AG04450 (cell line): ENCODE data around the gene GPR61. TPM values are rescaled to one million over a fixed set of nuclear protein-coding genes. Genes with fewer than 3 reads are reported as not detected.

Experiments used
- CTCF ChIA-PET: fragments of 300-600, 350-600 bp; formaldehyde crosslinking; extraction: SDS; loops from one replicate; lab custom pipeline; 2022; ENCODE audit warnings: antibody characterized with exemption, inconsistent platforms; lab: Charles Lee
- POLR2A ChIA-PET: fragments of 350-600 bp; formaldehyde crosslinking; extraction: SDS; loops from one replicate; lab custom pipeline; 2021; ENCODE audit warnings: antibody characterized with exemption, inconsistent platforms; lab: Yijun Ruan, JAX
- DNase-seq: peaks from one replicate; pipeline ENCODE4 v3.0.0-alpha.2; 2011; ENCODE audit warnings: low read depth, low spot score
- H3K27ac ChIP-seq: one replicate; pipeline ENCODE4 v1.5.1; 2012; ENCODE audit warnings: low read depth, low read length, control low read depth
- H3K27me3 ChIP-seq: one replicate; pipeline ENCODE4 v1.6.0; 2012; ENCODE audit warnings: low read length; ENCODE audit not compliant: control insufficient read depth, insufficient read depth
- H3K4me3 ChIP-seq: 2 replicates; pipeline ENCODE4 v1.5.1; 2011; ENCODE audit warnings: mild to moderate bottlenecking, low read depth, low read length, control low read depth
- H3K9me3 ChIP-seq: 2 replicates; pipeline ENCODE4 v1.5.1; 2012; ENCODE audit warnings: low read length; ENCODE audit not compliant: control insufficient read depth, insufficient read depth
- polyA minus RNA-seq: library from RNA; depleted of rRNA, polyadenylated mRNA; stranded (reverse); fragments of >200 nt; gene quantifications from 2 replicates; pipeline ENCODE4 v1.2.3, GENCODE V29; 2011; rRNA and poly(A)+ RNA removed
- polyA plus RNA-seq: library from polyadenylated mRNA; depleted of rRNA; stranded (reverse); fragments of >200 nt; gene quantifications from 2 replicates; pipeline ENCODE4 v1.2.3, GENCODE V29; 2011; rRNA removed
- TF ChIP-seq, protein P1 (sequence below): IDR thresholded peaks from 2 replicates; pipeline ENCODE4 v1.5.1; 2011; ENCODE audit warnings: low read depth, low read length, control low read depth, inconsistent platforms

Gene GPR61
- polyA plus RNA-seq, result not detected in 2 replicates
- polyA minus RNA-seq, result not detected in 2 replicates

GRCh38 chr1:109539676-109540075 is at the start of gene GPR61:
Gene GPR61 (plus strand): TSS chr1:109539872. CDS start chr1:109543023, 3,151 bp downstream.
- ChIA-PET POLR2A (interaction anchor here (0.9 kb wide), 1 partner anchor 9 kb away, joined by 5 read pairs; the partner anchor contains the start of gene GNAI3), CTCF (interaction anchor here (2.4 to 17.0 kb wide), 2 partner anchors 39 to 235 kb away, joined by 11 to 1351 read pairs; partner anchors contain the start of genes AMIGO1, ATXN7L2 and CYB561D1)
- no peaks in the 10 kb centered on the region for H3K9me3 ChIP-seq
- no peak for DNase-seq
- no peak within 1 kb of the TSS for H3K27ac ChIP-seq
- H3K4me3 ChIP-seq, result no peak within 1 kb of the TSS
- TF ChIP-seq, protein P1, sequence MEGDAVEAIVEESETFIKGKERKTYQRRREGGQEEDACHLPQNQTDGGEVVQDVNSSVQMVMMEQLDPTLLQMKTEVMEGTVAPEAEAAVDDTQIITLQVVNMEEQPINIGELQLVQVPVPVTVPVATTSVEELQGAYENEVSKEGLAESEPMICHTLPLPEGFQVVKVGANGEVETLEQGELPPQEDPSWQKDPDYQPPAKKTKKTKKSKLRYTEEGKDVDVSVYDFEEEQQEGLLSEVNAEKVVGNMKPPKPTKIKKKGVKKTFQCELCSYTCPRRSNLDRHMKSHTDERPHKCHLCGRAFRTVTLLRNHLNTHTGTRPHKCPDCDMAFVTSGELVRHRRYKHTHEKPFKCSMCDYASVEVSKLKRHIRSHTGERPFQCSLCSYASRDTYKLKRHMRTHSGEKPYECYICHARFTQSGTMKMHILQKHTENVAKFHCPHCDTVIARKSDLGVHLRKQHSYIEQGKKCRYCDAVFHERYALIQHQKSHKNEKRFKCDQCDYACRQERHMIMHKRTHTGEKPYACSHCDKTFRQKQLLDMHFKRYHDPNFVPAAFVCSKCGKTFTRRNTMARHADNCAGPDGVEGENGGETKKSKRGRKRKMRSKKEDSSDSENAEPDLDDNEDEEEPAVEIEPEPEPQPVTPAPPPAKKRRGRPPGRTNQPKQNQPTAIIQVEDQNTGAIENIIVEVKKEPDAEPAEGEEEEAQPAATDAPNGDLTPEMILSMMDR, result no peak
- H3K27me3 ChIP-seq, result peaks cover 15% of the 10 kb centered on the region

GRCh38 chr1:109490029-109490933 is 49.4 kb upstream of the GPR61 start:
- DNase-seq, result no peak
- ChIA-PET CTCF (interaction anchor here (0.5 to 37.0 kb wide), 31 partner anchors 8 to 745 kb away, joined by 3 to 1351 read pairs (median 5); partner anchors contain the start of genes AMIGO1, GPR61 and PSMA5), POLR2A (interaction anchor here (1.1 to 1.4 kb wide), 2 partner anchors 39 to 43 kb away, joined by 4 to 9 read pairs; no protein-coding TSS in a partner anchor)
- Histone ChIP-seq H3K27ac (no peak overlapping the region), H3K9me3 (no peaks in the 10 kb centered on the region; the same call in 1 of the 2 replicates), H3K27me3 (no peaks in the 10 kb centered on the region), H3K4me3 (no peak overlapping the region)
- TF ChIP-seq, protein P1, result peak; percentile 93

DNA sequence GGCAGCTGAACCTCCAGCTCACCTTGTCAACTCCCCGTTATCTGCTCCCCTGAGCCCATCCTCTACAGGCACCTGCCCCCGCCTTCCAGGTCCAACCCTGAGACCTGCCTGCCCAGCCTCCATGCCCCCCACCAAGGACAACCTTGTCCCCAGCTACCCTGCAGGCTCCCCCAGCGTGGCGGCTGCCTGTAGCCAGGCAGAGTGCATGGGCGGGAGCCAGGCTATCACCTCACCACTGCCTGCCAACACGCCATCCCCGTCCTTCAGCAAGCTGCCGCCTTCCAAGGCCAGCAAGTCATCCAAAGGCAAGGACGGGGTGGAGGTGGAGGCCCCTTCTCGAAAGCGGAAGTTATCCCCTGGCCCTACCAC is 48.8 kb upstream of the GPR61 start:
- H3K4me3 ChIP-seq, result no peak overlapping the region
- H3K27ac ChIP-seq, result no peak overlapping the region
- TF ChIP-seq, protein P1, result no peak
- DNase-seq, result no peak
- no peaks in the 10 kb centered on the region; the same call in 1 of the 2 replicates for H3K9me3 ChIP-seq
- CTCF ChIA-PET, result interaction anchor here (0.7 to 37.0 kb wide), 24 partner anchors 8 to 290 kb away, joined by 3 to 1351 read pairs (median 6); partner anchors contain the start of genes AMIGO1, GPR61 and PSMA5
- H3K27me3 ChIP-seq, result no peaks in the 10 kb centered on the region
- POLR2A ChIA-PET, result interaction anchor here (1.1 to 1.4 kb wide), 2 partner anchors 39 to 42 kb away, joined by 4 to 9 read pairs; no protein-coding TSS in a partner anchor

- TF ChIP-seq, protein P1, result no peak
- ChIA-PET CTCF (interaction anchor here (0.7 to 37.0 kb wide), 21 partner anchors 8 to 290 kb away, joined by 3 to 1351 read pairs (median 6); partner anchors contain the start of genes AMIGO1, GPR61 and PSMA5), POLR2A (interaction anchor here (1.1 kb wide), 1 partner anchor 42 kb away, joined by 9 read pairs; no protein-coding TSS in a partner anchor)
- Histone ChIP-seq H3K27ac (no peak overlapping the region), H3K9me3 (no peaks in the 10 kb centered on the region; the same call in 1 of the 2 replicates), H3K4me3 (no peak overlapping the region), H3K27me3 (no peaks in the 10 kb centered on the region)
- no peak for DNase-seq
Measured at GRCh38 chr1:109491372-109491771, 48.3 kb upstream of the GPR61 start.
